SJCRH30 (cell line): ENCODE data around the gene C9orf78. TPM values are rescaled to one million over a fixed set of nuclear protein-coding genes. Genes with fewer than 3 reads are reported as not detected.
"Not testable (repeated sequence)": the region's sequence is repeated elsewhere in the genome, so short reads cannot be mapped to it uniquely, and the experiment has no call there.

Source experiments
- DNase-seq, 2 experiments: peaks; one replicate each; pipeline ENCODE4 v3.0.0-alpha.2; 2015 to 2020
- H3K27ac ChIP-seq: fragments of 250-450 bp; sonication (Bioruptor Pico); 2 replicates; pipeline ENCODE4 v1.5.1; 2020; ENCODE audit warnings: mild to moderate bottlenecking, moderate library complexity
- H3K27me3 ChIP-seq: fragments of 250-450 bp; sonication (Bioruptor Pico); 2 replicates; pipeline ENCODE4 v1.5.1; 2020; ENCODE audit warnings: mild to moderate bottlenecking, moderate library complexity
- H3K36me3 ChIP-seq: fragments of 250-450 bp; sonication (Bioruptor Pico); 2 replicates; pipeline ENCODE4 v1.5.1; 2020; ENCODE audit warnings: mild to moderate bottlenecking, moderate library complexity
- H3K4me1 ChIP-seq: fragments of 250-450 bp; sonication (Bioruptor Pico); 2 replicates; pipeline ENCODE4 v1.5.1; 2020; ENCODE audit warnings: mild to moderate bottlenecking, moderate library complexity
- H3K4me3 ChIP-seq: fragments of 250-450 bp; sonication (Bioruptor Pico); 2 replicates; pipeline ENCODE4 v1.5.1; 2020; ENCODE audit warnings: mild to moderate bottlenecking, moderate library complexity
- H3K9me3 ChIP-seq: fragments of 250-450 bp; sonication (Bioruptor Pico); replicated peaks from 2 replicates; pipeline ENCODE4 v1.5.1; 2020; ENCODE audit warnings: mild to moderate bottlenecking, moderate library complexity
- total RNA-seq: library from RNA; depleted of rRNA; stranded (reverse); fragments of >200 nt; shearing (Covaris generic); gene quantifications from 2 replicates; pipeline ENCODE4 v1.2.3, GENCODE V29; 2014; rRNA removed

Gene C9orf78
- total RNA-seq, 1 experiment from 2014 or later, result 74.1 TPM

DNA sequence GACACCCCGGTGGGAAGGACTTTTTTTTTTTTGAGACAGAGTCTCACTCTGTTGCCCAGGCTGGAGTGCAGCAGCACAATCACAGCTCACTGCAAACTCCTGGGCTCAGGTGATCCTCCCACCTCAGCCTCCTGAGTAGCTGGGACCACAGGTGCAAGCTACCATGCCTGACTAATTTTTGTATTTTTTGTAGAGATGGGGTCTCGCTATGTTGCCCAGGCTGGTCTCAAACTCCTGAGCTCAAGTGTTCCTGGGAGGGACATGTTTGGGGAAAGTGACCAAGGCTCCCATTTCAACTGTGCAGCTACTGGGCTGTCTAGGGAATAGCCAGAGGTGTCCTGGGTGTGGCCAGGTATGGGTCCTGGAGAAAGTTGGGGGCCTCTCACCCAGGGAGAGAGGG, 39.0 kb downstream of the C9orf78 start:
- not testable (repeated sequence) for H3K4me3 ChIP-seq, H3K27ac ChIP-seq, DNase-seq, H3K36me3 ChIP-seq, H3K4me1 ChIP-seq, H3K9me3 ChIP-seq
- peaks cover 15% of the 10 kb centered on the region for H3K27me3 ChIP-seq

DNA sequence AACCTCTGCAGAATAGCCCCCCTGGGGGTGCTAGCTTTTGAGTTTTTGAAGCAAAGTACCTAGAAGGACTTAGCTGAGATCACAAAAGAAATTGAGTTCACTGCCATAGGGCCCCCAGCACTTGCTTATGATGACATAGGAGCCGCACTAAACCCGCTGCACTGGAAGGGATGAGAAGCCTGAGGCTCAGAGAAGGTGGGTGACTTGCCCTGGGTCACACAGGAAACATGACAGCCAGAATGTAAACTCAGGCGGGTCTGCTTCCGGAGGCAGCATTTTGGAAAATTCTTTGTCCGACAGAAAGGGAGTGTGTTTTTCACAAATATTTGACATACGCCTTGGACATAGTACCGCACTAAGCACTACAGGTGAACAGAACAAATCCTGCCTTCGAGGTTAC, 40.5 kb downstream of the C9orf78 start:
- H3K4me3 ChIP-seq, result no peak overlapping the region
- H3K27me3 ChIP-seq, result peaks cover 15% of the 10 kb centered on the region
- no peaks in the 10 kb centered on the region for H3K9me3 ChIP-seq
- DNase-seq, result no peak
- H3K36me3 ChIP-seq, result no peaks in the 10 kb centered on the region
- H3K4me1 ChIP-seq, result no peaks in the 10 kb centered on the region
- H3K27ac ChIP-seq, result no peak overlapping the region

DNA sequence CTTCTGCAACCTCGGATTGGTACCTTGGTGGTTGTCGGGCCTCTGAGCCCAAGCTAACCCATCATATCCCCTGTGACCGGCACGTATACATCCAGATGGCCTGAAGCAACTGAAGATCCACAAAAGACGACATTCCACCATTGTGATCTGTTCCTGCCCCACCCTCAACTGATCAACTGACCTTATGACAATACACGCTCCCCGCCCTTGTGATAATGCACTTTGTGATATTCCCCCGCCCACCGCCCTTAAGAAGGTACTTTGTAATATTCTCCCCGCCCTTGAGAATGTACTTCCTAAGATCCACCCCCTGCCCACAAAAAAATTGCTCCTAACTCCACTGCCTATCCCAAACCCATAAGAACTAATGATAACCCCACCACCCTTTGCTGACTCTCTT, 48.6 kb downstream of the C9orf78 start:
- Histone ChIP-seq H3K9me3 (no peaks in the 10 kb centered on the region), H3K27me3 (peaks cover 27% of the 10 kb centered on the region)
- DNase-seq, result no peak

DNA sequence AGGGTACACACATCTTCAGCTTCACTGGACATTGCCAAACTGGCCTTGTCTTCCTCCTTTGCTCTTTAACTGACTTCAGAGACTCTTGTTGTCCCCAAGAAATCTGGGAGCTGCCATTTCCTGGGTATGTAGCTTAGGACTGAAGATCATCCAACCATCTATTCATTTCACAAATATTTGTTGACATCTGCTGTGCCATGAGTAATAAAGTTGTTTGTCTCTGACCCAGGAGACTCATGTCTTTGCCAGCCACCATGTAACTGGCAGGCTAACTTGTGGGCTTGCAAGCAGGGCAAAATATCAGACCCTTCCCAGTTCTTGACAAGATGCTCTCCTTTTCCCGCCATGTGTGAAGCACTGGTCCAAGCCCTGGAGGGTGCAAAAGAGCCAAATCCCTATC, 49.2 kb downstream of the C9orf78 start:
- Histone ChIP-seq H3K27me3 (peaks cover 27% of the 10 kb centered on the region), H3K27ac (no peak overlapping the region)
- DNase-seq, result no peak

More for the DNA sequence above, 48.6 kb downstream of the C9orf78 start:
- H3K4me3 ChIP-seq, result no peak overlapping the region
- no peaks in the 10 kb centered on the region for H3K36me3 ChIP-seq
- no peaks in the 10 kb centered on the region for H3K4me1 ChIP-seq
- H3K27ac ChIP-seq, result no peak overlapping the region

DNA sequence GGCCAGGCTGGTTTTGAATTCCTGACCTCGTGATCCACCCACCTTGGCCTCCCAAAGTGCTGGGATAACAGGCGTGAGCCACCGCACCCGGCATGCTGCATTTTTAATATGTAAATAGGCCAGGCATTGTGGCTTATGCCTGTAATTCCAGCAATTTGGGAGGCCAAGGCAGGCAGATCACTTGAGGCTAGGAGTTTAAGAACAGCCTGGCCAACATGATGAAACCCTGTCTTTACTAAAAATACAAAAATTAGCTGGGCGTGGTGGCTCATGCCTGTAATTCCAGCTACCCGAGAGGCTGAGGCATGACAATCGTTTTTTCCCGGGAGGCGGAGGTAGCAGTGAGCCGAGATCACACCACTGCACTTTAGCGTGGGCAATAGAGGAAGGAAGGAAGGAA, 50.1 kb downstream of the C9orf78 start:
- DNase-seq, result not testable (repeated sequence)

More for the DNA sequence above, 49.2 kb downstream of the C9orf78 start:
- Histone ChIP-seq H3K4me3 (no peak overlapping the region), H3K36me3 (no peaks in the 10 kb centered on the region), H3K4me1 (no peaks in the 10 kb centered on the region), H3K9me3 (no peaks in the 10 kb centered on the region)

DNA sequence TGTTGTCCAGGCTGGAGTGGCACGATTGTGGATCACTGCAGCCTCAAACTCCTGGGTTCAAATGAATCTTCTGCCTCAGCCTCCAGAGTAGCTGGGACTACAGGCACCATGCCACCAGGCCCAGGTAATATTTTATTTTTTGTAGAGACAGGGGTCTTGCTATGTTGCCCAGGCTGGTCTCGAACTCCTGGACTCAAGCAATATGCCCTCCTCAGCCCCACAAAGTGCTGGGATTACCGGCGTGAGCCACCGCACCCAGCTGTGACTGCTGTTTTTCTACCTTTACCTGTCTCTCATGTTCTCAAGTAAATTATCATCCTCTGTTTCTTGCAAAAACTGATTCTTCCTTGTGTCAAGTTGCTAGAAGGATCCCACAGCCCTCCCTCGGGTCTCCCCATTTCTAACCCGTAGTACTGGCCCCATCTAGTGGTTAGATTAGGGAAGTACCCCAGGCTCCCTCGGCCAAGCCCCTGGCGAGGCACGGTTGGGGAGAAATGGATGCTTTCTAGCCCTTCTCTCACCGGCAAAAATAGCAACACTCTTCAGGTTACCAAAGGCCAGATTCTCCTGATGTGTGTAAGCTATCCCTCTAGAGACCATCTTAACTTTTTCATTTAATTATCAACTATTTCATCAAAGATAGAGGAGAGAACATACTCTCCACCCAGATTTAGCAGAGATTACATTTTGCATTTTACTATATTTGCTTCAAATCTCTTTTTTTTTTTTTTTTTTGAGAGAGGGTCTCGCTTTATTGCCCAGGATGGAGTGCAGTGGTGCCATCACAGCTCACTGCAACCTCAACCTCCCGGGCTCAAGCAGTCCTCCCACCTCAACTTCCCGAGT, 51.3 kb downstream of the C9orf78 start:
- DNase-seq, result peak; percentile 75 to 90
- Histone ChIP-seq H3K4me3 (no peak overlapping the region), H3K4me1 (no peaks in the 10 kb centered on the region), H3K36me3 (no peaks in the 10 kb centered on the region), H3K27ac (no peak overlapping the region), H3K27me3 (peaks cover 27% of the 10 kb centered on the region), H3K9me3 (no peaks in the 10 kb centered on the region)

More for the DNA sequence above, 50.1 kb downstream of the C9orf78 start:
- not testable (repeated sequence) for H3K36me3 ChIP-seq, H3K27ac ChIP-seq, H3K4me3 ChIP-seq, H3K9me3 ChIP-seq, H3K4me1 ChIP-seq
- peaks cover 27% of the 10 kb centered on the region for H3K27me3 ChIP-seq

DNA sequence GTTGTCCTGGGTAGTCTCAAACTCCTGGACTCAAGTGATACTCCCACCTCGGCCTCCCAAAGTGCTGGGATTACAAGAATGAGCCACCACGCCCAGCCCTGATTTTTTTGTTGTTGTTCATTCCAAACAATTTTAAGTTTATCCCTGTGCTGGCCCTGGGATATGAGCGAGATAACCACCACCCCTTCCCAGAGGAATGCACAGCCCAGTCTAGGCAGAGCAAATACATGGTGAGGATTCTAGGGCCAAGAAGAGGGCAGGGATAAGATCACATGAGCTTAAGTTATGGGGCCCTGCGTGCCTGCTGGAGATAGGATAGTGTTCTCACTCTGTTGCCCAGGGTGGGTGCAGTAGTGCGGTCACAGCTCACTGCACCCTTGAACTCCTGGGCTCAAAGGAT, 53.1 kb downstream of the C9orf78 start:
- Histone ChIP-seq H3K27ac (no peak overlapping the region), H3K36me3 (no peaks in the 10 kb centered on the region), H3K4me3 (no peak overlapping the region), H3K27me3 (peaks cover 19% of the 10 kb centered on the region), H3K9me3 (no peaks in the 10 kb centered on the region), H3K4me1 (peaks cover 6% of the 10 kb centered on the region)
- no peak for DNase-seq

DNA sequence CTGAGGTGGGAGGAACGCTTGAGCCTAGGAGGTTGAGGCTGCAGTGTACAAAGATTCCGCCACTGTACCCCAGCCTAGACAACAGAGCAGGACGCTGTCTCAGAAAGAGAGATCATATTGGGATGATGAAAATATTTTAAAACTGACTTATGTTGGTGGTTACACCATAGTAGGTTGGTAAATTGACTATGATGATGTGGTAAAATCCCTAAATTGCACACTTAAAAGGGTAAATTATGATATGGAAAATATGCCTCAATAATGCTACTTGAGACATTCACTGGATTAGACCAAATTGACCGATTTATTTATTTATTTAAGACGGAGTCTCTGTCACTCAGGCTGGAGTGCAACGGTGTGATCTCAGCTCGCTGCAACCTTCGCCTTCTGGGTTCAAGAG, 53.9 kb downstream of the C9orf78 start:
- Histone ChIP-seq H3K4me3 (no peak overlapping the region), H3K27me3 (peaks cover 17% of the 10 kb centered on the region), H3K4me1 (peaks cover 15% of the 10 kb centered on the region), H3K27ac (no peak overlapping the region), H3K9me3 (no peaks in the 10 kb centered on the region), H3K36me3 (no peaks in the 10 kb centered on the region)
- no peak for DNase-seq

DNA sequence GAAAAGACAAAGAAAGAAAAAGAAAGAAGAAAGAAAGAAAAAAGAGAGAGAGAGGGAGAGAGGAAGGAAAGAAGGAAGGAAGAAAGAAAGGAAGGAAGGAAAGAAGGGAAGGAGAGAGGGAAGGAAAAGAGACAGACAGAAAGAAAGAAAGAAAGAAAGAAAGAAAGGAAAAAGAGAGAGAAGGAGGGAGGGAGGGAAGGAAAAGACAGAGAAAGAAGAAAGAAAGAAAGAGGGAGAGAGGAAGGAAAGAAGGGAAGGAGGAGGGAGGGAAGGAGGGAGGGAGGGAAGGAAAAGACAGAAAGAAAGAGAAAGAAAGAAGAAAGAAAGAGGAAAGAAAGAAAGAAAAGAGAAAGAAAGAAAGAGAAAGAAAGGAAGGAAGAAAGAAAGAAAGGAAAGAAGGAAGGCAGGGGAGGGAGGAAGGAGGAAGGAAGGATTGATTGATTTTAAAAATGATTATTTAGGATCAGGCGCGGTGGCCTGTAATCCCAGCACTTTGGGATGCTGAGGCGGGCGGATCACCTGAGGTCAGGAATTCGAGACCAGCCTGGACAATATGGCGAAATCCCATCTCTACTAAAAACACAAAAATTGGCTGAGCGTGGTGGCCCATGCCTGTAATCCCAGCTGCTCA, 55.4 kb downstream of the C9orf78 start:
- H3K27ac ChIP-seq, result no peak overlapping the region
- no peak overlapping the region for H3K4me3 ChIP-seq
- peaks cover 27% of the 10 kb centered on the region for H3K4me1 ChIP-seq
- H3K36me3 ChIP-seq, result no peaks in the 10 kb centered on the region
- no peak for DNase-seq
- H3K27me3 ChIP-seq, result peaks cover 11% of the 10 kb centered on the region
- no peaks in the 10 kb centered on the region for H3K9me3 ChIP-seq

DNA sequence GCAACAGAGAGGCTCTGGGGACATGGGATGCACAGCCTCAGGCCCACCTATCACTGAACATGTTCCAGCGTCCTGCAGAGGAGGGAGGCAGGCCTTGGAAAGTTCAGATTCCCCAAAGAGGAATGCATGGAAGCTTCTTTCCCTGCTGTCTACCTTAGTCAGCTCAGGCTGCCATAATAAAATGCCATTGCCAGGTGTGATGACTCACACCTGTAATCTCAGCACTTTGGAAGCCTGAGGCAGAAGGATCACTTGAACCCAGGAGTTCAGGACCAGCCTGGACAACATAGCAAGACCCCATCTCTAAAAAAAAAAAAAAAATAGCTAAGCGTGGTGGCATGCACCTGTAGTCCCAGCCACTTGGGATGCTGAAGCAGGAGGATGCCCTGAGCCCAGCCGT, 56.6 kb downstream of the C9orf78 start:
- H3K36me3 ChIP-seq, result no peaks in the 10 kb centered on the region
- no peak for DNase-seq
- peaks cover 11% of the 10 kb centered on the region for H3K27me3 ChIP-seq
- H3K4me1 ChIP-seq, result peaks cover 31% of the 10 kb centered on the region
- no peak overlapping the region for H3K4me3 ChIP-seq
- no peaks in the 10 kb centered on the region for H3K9me3 ChIP-seq
- no peak overlapping the region for H3K27ac ChIP-seq

DNA sequence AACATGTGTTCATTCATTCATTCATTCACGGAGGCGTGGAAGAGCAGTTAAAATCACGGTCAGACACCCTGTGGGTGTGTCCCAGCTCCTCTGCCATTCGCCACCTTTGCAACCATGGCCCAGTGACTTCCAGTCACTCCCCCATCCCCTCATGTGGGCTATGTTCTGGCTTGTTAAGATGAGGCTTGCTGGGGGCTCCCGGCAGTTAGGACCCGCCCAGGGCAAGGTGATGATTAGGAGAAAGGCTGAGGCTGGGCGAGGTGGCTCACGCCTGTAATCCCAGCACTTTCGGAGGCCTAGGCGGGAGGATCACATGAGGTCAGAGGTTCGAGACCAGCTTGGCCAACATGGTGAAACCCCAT, 57.3 kb downstream of the C9orf78 start:
- peaks cover 8% of the 10 kb centered on the region for H3K27me3 ChIP-seq
- DNase-seq, result peak; percentile 29 to 54
- H3K4me3 ChIP-seq, result no peak overlapping the region
- H3K9me3 ChIP-seq, result no peaks in the 10 kb centered on the region
- peaks cover 31% of the 10 kb centered on the region for H3K4me1 ChIP-seq
- H3K36me3 ChIP-seq, result no peaks in the 10 kb centered on the region
- no peak overlapping the region; the same call in 1 of the 2 replicates for H3K27ac ChIP-seq

Other genes starting within 250 kb of the C9orf78 start
- not detected in 2 replicates for gene C9orf50, start 214.2 kb downstream of the C9orf78 start, total RNA-seq
- gene NTMT1, start 209.1 kb downstream of the C9orf78 start, total RNA-seq, result 47.8 and 48.5 TPM in 2 replicates
- gene ASB6, start 193.1 kb downstream of the C9orf78 start, total RNA-seq, result 23.0 and 23.4 TPM in 2 replicates
- 0.18 and 0.20 TPM in 2 replicates for gene PRRX2, start 169.6 kb downstream of the C9orf78 start, total RNA-seq
- gene PTGES, start 82.2 kb downstream of the C9orf78 start, total RNA-seq, result 0.76 and 0.91 TPM in 2 replicates
- 21.8 and 22.0 TPM in 2 replicates for gene TOR1B, start 32.1 kb downstream of the C9orf78 start, total RNA-seq
- gene TOR1A, start 11.1 kb downstream of the C9orf78 start, total RNA-seq, result 44.7 and 45.6 TPM in 2 replicates
- gene USP20, start 183 bp upstream of the C9orf78 start, total RNA-seq, result 15.1 and 17.0 TPM in 2 replicates
- 46.3 and 56.9 TPM in 2 replicates for gene FNBP1, start 207.9 kb upstream of the C9orf78 start, total RNA-seq
- gene GPR107, start 218.6 kb upstream of the C9orf78 start, total RNA-seq, result 33.2 and 35.2 TPM in 2 replicates